AG04449 (cell line): Measurements from ENCODE around the gene TMED8.

Experiments used
- CTCF ChIA-PET: fragments of 350-600 bp; formaldehyde crosslinking; extraction: SDS; loops from one replicate; lab custom pipeline; 2021; ENCODE audit warnings: antibody characterized with exemption; lab: Yijun Ruan, JAX
- POLR2A ChIA-PET: fragments of 400-600, 350-600 bp; formaldehyde crosslinking; extraction: SDS; loops from one replicate; lab custom pipeline; 2020; ENCODE audit warnings: antibody characterized with exemption, inconsistent platforms; lab: Yijun Ruan, JAX
- DNase-seq: peaks from one replicate; pipeline ENCODE4 v3.0.0-alpha.2; 2010; ENCODE audit warnings: low read depth, low spot score
- H3K4me3 ChIP-seq: 2 replicates; pipeline ENCODE4 v1.5.1; 2011; ENCODE audit warnings: low read depth, mild to moderate bottlenecking, control low read depth, low read length
- TF ChIP-seq, protein P1 (sequence below): IDR thresholded peaks from one replicate; pipeline ENCODE4 v1.5.1; 2011; ENCODE audit warnings: mild to moderate bottlenecking, moderate library complexity, low read length, control low read depth, inconsistent platforms; ENCODE audit not compliant: insufficient read depth; ENCODE audit errors: missing control alignments

The TMED8 gene

DNA sequence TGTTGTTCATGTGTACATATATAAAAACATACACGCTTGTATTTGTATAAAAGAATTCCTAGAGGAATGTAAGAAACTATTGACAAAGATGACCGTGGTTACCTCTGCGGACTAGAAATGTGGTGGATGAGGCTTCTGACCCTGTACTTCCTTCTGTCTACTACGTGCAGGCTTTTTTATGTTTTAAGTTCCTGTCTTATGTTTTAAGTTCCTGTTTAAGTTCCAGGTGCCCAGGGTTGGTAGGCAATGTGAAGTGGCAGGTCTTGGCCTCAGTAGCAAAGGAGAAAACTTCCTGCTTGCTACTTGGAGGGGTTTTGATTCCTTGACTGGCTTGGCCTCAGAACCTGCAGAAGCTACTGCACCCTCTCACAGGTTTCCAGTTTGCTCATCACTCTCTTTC is 67.8 kb downstream of the TMED8 start:
- TF ChIP-seq, protein P1, sequence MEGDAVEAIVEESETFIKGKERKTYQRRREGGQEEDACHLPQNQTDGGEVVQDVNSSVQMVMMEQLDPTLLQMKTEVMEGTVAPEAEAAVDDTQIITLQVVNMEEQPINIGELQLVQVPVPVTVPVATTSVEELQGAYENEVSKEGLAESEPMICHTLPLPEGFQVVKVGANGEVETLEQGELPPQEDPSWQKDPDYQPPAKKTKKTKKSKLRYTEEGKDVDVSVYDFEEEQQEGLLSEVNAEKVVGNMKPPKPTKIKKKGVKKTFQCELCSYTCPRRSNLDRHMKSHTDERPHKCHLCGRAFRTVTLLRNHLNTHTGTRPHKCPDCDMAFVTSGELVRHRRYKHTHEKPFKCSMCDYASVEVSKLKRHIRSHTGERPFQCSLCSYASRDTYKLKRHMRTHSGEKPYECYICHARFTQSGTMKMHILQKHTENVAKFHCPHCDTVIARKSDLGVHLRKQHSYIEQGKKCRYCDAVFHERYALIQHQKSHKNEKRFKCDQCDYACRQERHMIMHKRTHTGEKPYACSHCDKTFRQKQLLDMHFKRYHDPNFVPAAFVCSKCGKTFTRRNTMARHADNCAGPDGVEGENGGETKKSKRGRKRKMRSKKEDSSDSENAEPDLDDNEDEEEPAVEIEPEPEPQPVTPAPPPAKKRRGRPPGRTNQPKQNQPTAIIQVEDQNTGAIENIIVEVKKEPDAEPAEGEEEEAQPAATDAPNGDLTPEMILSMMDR, result no peak
- POLR2A ChIA-PET, result no interaction called here
- no peak overlapping the region for H3K4me3 ChIP-seq
- DNase-seq, result no peak
- CTCF ChIA-PET, result interaction anchor here (1.7 to 2.6 kb wide), 2 partner anchors 8 to 12 kb away, joined by 11 to 12 read pairs; partner anchors contain the start of genes GSTZ1 and POMT2

DNA sequence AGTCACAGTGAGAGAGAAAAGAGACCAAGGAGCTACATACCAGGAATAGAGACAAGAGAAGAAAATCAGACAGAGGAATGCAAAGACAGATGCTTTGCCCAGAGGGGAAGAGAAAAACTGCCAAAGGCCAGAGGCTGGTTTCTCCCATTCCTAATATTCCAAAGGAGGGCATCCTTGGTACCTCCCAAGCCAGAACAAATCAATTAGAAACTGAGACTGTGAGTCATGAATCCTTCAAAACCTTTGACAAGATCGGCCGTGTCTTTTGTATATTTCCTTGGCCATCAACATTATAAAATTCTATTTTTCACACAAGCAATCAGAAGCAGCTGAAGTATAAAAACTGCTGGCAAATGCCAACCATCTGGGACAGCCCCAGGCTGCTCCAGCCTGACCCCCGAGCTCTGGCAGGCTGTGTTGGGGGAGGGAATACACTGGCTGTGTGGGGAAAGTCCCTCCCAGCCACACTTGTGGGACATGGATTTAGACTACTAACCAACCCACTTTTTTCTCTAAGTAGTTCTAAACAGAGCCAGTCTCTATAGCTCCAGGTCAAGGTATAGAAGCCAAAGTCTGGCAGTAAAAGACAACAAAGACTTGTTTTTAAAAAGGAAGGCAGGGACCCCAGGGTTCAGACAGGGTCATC is 69.9 kb downstream of the TMED8 start:
- no peak overlapping the region; the same call in 1 of the 2 replicates for H3K4me3 ChIP-seq
- CTCF ChIA-PET, result interaction anchor here (0.5 to 13.8 kb wide), 10 partner anchors 7 to 1627 kb away, joined by 3 to 416 read pairs (median 4); partner anchors contain the start of genes GSTZ1 and POMT2
- no peak for DNase-seq
- TF ChIP-seq, protein P1, result no peak
- POLR2A ChIA-PET, result interaction anchor here (0.7 to 1.3 kb wide), 2 partner anchors 14 to 19 kb away, joined by 3 to 8 read pairs; partner anchors contain the start of gene GSTZ1

DNA sequence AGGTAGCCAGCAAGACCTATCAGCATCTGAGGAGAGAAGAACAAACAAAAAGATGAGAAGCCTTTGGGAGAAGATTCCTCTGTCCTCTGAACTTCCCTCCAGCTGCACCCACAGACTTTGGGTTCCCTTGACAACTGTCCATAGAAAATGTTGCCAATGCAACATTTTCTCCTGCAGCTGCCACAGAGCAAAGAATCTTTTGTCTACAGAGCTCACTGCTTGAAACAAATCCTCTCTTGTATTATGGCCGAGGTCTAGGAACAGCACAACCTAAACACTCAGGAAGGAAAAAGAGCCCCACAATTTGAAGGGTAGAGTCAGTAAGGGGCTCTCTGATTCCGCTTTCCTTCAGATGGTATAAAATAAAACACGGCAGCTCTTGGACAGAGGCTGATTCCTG is 70.5 kb downstream of the TMED8 start:
- TF ChIP-seq, protein P1, result no peak
- ChIA-PET POLR2A (interaction anchor here (1.3 kb wide), 1 partner anchor 15 kb away, joined by 8 read pairs; the partner anchor contains the start of gene GSTZ1), CTCF (interaction anchor here (1.0 to 13.8 kb wide), 7 partner anchors 8 to 434 kb away, joined by 3 to 416 read pairs (median 4); partner anchors contain the start of genes GSTZ1 and POMT2)
- no peak for DNase-seq
- no peak overlapping the region for H3K4me3 ChIP-seq

DNA sequence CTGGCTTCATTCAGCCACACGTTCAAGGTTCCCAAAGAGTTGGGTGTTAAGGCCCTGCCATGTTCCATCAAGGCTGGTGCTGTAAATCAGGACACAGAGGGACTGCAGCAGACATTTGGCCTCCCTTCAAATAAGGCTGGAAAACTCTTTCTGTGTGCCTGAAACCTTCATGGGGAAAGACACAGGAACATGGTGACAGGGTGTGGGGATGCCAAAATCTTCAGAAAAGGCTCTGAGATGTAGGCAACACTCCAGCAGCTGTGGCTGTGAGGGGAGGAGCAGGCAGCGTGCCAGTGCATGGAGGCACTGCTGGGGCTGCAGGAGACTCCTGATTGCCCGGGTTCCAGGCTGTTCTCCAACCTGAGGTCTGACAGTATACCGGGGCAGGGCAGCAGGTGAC is 71.2 kb downstream of the TMED8 start:
- DNase-seq, result no peak
- ChIA-PET POLR2A (no interaction called here), CTCF (interaction anchor here (0.9 to 13.8 kb wide), 5 partner anchors 8 to 155 kb away, joined by 3 to 416 read pairs (median 20); partner anchors contain the start of genes GSTZ1 and POMT2)
- TF ChIP-seq, protein P1, result no peak
- H3K4me3 ChIP-seq, result no peak overlapping the region

DNA sequence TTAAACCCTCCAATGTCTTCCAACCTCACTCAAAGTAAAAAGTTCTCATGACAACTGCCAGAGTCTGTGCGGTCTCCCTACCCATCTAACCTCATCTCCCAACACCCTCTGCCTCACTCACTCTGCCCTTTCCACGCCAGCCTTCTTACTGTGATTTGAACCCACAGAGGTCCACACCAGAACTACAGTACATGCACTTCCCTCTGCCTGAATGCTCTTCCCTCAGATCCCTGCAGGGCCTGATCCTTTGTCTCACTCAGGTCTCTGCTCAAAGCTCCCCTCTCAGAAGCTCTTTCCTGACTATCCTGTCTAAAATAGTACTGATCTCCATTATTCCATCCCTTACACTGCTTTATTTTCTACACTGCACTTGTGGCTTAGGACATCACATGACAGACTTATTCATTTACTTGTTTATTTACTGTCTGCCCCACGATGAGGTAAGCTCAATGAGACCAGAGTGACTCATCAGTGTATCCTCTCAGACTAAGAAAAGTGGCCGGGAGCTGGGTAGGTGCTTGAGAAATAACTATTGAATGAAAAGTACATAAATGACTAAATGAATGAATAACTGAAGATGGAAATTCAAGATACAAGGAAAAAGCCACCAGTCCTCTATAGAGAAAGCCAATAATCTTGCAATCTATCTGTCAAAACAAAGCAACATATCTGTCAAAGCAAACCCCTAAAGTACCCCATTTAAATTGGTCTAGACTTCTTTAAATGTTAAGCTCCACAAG is 73.3 kb downstream of the TMED8 start:
- peak; percentile 91 for DNase-seq
- CTCF ChIA-PET, result interaction anchor here (0.6 to 13.8 kb wide), 11 partner anchors 8 to 248 kb away, joined by 3 to 416 read pairs (median 4); partner anchors contain the start of genes GSTZ1 and POMT2
- POLR2A ChIA-PET, result interaction anchor here (0.6 to 2.1 kb wide), 4 partner anchors 11 to 1517 kb away, joined by 3 to 12 read pairs (median 6); partner anchors contain the start of genes GSTZ1 and POMT2
- TF ChIP-seq, protein P1, result no peak
- no peak overlapping the region for H3K4me3 ChIP-seq
